HG02678 (cell line): ENCODE measurements around the gene CALB2.

Source experiments
- ATAC-seq: cut with Tn5 transposase; IDR thresholded peaks from one replicate; pipeline ENCODE4 v1.9.1; 2021; ENCODE audit warnings: mild to moderate bottlenecking, moderate library complexity; ENCODE audit not compliant: unreplicated experiment

CALB2 gene

DNA sequence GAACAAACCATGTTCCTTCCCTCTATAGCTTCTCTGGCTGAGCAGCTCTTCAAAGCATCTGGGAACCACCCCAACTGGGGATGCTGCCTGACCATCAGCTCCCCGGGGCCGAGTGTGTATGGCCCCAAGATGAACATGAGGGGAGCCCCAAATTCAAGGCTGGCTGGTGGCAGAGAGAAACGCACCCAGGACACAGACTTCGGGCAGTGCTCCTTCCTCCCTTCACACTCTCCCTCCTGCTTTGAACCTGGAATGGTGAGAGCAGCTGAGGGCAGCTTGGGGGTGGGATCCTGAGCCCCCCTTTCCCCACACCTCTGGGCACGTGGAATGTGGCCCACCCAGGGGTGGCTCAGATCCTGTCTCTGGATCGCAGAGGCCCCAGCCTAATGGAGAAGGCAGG lies 66.1 kb downstream of the CALB2 start:
- no peak for ATAC-seq

GRCh38 chr16:71425746-71426068 lies 67.2 kb downstream of the CALB2 start:
- ATAC-seq, result no peak

DNA sequence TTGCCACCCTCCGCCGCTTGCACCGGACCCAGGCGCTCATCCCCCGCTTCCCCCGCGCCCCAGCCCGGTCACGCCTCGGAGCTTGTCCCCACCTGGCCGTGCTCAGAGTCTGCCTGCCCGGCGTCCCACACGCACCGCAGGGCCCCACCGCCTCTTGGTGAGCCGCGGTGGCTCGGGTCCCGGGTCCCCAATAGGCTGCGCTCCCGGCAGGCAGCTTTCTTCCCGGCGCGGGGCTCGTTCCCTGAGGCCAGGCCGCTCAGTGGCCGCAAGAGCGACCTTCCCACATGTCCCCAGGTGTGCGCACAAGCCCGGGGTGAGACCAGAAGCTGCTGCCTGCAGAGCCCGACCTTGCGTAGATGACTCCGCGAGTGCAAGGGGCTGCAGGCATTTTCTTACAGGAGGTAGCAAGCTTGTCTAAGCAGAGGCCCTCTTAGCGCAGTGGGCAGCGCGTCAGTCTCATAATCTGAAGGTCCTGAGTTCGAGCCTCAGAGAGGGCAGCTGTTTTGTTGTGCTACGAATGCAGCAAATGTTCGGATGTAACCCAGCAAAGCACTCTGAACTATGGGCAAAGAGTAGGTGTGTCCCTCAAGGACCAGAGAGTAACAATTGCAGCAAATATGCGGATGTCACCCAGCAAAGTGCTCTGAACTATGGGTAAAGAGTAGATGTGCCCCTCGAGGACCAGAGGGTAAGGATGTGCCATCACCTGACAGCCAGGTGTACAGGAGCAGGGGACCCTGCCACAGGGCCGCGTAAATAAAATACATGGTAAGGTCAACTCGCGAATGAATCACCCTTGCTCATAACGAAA lies 67.8 kb downstream of the CALB2 start:
- peak; percentile 80 for ATAC-seq

- ATAC-seq, result peak; percentile 4
These were observed 68.5 kb downstream of the CALB2 start for GRCh38 chr16:71426880-71427615.

GRCh38 chr16:71428385-71428784 lies 69.9 kb downstream of the CALB2 start:
- ATAC-seq, result no peak

GRCh38 chr16:71428883-71429282 lies 70.4 kb downstream of the CALB2 start:
- no peak for ATAC-seq

DNA sequence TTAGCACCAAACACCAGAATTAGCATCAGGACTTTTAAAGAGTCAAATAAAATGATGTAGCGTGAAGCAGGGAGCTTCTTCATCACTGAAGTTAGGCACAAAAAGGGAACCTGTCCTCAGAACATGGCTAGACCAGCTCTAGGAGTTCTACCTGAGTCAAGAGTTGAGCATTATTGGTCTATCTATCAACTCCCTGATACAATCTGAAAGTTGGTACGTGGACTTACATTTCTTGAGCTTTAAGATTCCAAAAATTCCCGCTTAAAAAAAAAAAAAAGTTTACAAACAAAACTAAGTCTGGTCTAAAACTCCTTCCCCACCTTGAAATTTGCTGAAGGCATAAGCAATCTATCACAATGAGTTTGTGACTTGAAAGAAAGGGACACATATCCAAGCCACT lies 71.1 kb downstream of the CALB2 start:
- no peak for ATAC-seq

DNA sequence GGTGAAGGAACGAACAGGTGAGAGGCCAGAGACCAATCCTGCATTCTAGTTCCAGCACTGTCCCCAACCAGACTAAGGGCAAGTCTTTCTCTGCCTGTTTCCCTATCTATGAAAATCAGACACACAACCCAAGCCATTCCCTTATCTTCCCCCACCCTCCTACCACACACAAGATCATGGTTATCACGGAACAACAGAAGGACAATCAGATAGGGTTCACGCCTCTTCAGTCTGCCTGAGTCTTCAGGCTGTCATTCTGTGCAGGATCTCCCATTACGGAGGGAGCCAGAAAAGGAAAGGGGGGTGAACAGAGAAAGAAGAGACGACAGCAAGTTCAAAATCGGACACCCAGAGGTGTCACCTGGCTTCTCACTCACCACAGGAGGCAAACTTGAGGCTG lies 72.2 kb downstream of the CALB2 start:
- no peak for ATAC-seq

DNA sequence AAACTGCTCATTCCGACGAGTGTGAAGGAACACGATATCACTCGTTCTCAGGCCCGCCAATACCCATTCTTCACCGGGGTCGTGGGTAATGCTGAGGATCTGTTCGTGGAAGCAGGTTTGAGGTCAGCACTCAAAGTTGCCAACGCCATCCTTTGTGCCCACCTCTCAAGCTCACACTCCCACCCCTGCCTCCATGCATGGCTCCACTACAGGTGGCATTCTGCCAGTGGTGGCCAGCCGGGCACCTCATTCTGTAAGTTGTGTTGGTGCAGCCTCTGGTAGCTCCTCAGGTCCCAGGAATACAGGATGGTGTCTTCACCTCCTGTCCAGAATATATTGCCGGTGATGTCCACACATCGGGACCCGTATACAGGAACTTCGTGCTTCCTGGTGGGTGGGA lies 72.7 kb downstream of the CALB2 start:
- no peak for ATAC-seq

GRCh38 chr16:71431991-71432390 lies 73.5 kb downstream of the CALB2 start:
- ATAC-seq, result no peak

DNA sequence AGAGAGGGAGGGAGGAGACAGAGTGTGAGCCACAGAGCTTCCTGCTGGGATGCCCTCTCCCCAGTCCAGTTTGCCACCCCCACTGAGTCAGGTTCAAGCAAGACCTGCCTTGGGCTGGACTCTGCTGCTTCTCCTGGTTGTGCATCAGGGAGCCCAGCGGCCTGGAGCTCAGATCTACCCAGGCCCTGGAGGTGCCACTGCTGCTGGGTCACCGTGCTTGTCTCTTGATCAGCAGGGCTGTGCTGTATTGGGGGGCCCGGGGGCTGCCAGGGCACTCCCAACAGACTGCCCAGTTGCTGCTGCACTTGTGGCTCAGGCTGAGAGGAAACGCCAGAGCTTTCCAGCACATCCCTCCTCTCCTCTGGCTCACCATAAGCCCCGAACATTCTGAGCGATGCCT lies 74.4 kb downstream of the CALB2 start:
- no peak for ATAC-seq

DNA sequence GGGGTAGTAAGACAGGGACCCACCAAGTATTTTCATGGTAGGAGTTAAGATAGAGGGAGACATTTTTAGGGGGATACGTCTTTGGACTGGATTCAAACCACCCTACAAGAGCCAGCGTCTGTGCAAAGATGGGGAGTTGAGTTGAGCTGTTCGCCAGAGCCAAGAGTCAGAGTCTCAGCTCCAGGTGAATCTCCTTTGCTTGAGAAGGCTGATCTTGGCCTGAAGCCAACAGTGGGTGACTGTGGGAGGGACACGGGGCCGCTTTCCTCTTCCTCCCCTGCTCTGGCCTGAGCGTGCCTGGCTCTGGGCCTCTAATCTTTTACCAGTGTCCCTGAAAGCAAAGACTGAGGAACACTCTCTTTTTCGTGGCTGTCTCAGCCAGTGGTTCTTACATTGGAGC lies 78.0 kb downstream of the CALB2 start:
- no peak for ATAC-seq

DNA sequence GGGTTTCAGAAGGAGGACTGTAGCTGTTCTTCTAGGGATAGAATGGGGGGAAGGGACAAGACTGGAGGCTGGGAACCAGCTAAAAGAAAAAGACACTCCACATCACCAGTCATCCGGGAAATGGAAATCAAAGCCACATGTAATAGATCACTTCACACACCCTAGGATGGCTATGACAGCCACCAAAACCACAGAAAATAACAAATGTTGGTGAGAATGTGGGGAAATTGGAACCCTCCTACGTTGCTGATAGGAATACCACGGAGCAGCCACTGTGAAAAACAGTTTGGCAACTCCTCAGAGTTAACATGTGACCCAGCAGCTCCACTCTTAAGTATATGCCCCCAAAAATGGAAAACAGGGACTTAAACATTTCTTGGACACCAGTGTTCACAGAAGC lies 81.0 kb downstream of the CALB2 start:
- ATAC-seq, result no peak
